ENCODE results near the gene POLRMT. TPM values are rescaled to one million over a fixed set of nuclear protein-coding genes. Genes with fewer than 3 reads are reported as not detected.

Gene POLRMT
- total and polyA plus RNA-seq, 4 donors = 16.0 to 41.4 (median 35.1) TPM

- H3K4me3 ChIP-seq (ENCODE audit: low read depth in 1 of 3, low read length in 3 of 3) = no peak overlapping the region
- peaks cover 9 to 22% (median 12%) of the 10 kb centered on the region in 4 donors for H3K36me3 ChIP-seq (ENCODE audit: control insufficient read depth in 4 of 4, insufficient read depth in 3 of 4, low read depth in 1 of 4, low read length in 3 of 4)
- no peak for DNase-seq (ENCODE audit: low spot score)
- TF ChIP-seq, protein P1, sequence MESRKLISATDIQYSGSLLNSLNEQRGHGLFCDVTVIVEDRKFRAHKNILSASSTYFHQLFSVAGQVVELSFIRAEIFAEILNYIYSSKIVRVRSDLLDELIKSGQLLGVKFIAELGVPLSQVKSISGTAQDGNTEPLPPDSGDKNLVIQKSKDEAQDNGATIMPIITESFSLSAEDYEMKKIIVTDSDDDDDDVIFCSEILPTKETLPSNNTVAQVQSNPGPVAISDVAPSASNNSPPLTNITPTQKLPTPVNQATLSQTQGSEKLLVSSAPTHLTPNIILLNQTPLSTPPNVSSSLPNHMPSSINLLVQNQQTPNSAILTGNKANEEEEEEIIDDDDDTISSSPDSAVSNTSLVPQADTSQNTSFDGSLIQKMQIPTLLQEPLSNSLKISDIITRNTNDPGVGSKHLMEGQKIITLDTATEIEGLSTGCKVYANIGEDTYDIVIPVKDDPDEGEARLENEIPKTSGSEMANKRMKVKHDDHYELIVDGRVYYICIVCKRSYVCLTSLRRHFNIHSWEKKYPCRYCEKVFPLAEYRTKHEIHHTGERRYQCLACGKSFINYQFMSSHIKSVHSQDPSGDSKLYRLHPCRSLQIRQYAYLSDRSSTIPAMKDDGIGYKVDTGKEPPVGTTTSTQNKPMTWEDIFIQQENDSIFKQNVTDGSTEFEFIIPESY (IDR thresholded peaks at IDR 0.05) = no peak
- TF ChIP-seq, protein P2, sequence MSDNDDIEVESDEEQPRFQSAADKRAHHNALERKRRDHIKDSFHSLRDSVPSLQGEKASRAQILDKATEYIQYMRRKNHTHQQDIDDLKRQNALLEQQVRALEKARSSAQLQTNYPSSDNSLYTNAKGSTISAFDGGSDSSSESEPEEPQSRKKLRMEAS (IDR thresholded peaks at IDR 0.05) = no peak
- TF ChIP-seq EGR1 (IDR thresholded peaks at IDR 0.05; ENCODE audit: low read depth in 2 of 2) (no peak), JUND (IDR thresholded peaks at IDR 0.05) (no peak), CTCF (IDR thresholded peaks at IDR 0.05; ENCODE audit: low read depth, low read length, missing input control) (no peak)
- no peak overlapping the region for H3K9ac ChIP-seq (ENCODE audit: low read depth in 1 of 2, low read length in 2 of 2)
- 89% methylated on average over 27 of the region's 27 CpGs for WGBS
- H3K27ac ChIP-seq (ENCODE audit: low read depth in 1 of 2, low read length in 2 of 2) = no peak overlapping the region
- H3K4me1 ChIP-seq (ENCODE audit: control insufficient read depth in 4 of 4, insufficient read depth in 4 of 4, low read length in 3 of 4) = peaks cover 0 to 3% (median 0%) of the 10 kb centered on the region in 4 donors
- H3K27me3 ChIP-seq (ENCODE audit: control insufficient read depth in 4 of 4, insufficient read depth in 4 of 4, low read length in 3 of 4) = no peaks in the 10 kb centered on the region
- H3K9me3 ChIP-seq (ENCODE audit: control insufficient read depth in 4 of 4, low read length in 3 of 4) = no peaks in the 10 kb centered on the region
These were observed 50.0 kb downstream of the POLRMT start for GRCh38 chr19:583198-583967.

DNA sequence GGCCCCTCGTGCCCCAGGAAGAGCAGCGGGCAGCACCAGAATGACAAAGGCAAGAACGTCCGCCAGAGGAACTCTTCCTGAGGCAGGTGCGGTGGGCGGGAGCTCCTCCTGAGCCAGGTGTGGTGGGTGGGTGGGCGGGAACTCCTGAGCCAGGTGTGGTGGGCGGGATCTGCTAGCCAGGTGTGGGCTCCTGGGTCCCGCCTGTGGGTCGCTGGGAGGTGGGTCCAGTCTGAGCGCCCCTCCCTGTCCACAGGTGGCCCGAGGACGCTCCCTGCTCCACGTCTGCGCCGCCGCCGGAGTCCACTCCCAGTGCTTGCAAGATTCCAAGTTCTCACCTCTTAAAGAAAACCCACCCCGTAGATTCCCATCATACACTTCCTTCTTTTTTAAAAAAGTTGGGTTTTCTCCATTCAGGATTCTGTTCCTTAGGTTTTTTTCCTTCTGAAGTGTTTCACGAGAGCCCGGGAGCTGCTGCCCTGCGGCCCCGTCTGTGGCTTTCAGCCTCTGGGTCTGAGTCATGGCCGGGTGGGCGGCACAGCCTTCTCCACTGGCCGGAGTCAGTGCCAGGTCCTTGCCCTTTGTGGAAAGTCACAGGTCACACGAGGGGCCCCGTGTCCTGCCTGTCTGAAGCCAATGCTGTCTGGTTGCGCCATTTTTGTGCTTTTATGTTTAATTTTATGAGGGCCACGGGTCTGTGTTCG lies 50.7 kb downstream of the POLRMT start:
- H3K36me3 ChIP-seq (ENCODE audit: control insufficient read depth in 4 of 4, insufficient read depth in 3 of 4, low read depth in 1 of 4, low read length in 3 of 4) = peaks cover 9 to 24% (median 13%) of the 10 kb centered on the region in 4 donors
- H3K27ac ChIP-seq (ENCODE audit: low read depth in 1 of 2, low read length in 2 of 2) = no peak overlapping the region
- H3K9me3 ChIP-seq (ENCODE audit: control insufficient read depth in 4 of 4, low read length in 3 of 4) = no peaks in the 10 kb centered on the region
- no peak overlapping the region for H3K9ac ChIP-seq (ENCODE audit: low read depth in 1 of 2, low read length in 2 of 2)
- H3K27me3 ChIP-seq (ENCODE audit: control insufficient read depth in 4 of 4, insufficient read depth in 4 of 4, low read length in 3 of 4) = no peaks in the 10 kb centered on the region
- 83% methylated on average over 31 of the region's 31 CpGs for WGBS
- H3K4me3 ChIP-seq (ENCODE audit: low read depth in 1 of 3, low read length in 3 of 3) = no peak overlapping the region
- no peaks in the 10 kb centered on the region for H3K4me1 ChIP-seq (ENCODE audit: control insufficient read depth in 4 of 4, insufficient read depth in 4 of 4, low read length in 3 of 4)
- DNase-seq (ENCODE audit: low spot score) = no peak
- no peak for TF ChIP-seq SP1 (IDR thresholded peaks at IDR 0.05)
- TF ChIP-seq GABPA (IDR thresholded peaks at IDR 0.05 in 1 of 2, conservative IDR thresholded peaks at IDR 0.05 in 1 of 2) = no peak
- TF ChIP-seq RAD21 (IDR thresholded peaks at IDR 0.05) = no peak
- TF ChIP-seq YY1 (IDR thresholded peaks at IDR 0.05) = no peak
- TF ChIP-seq, protein P3, sequence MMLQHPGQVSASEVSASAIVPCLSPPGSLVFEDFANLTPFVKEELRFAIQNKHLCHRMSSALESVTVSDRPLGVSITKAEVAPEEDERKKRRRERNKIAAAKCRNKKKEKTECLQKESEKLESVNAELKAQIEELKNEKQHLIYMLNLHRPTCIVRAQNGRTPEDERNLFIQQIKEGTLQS (IDR thresholded peaks at IDR 0.05) = no peak
- TF ChIP-seq JUND (IDR thresholded peaks at IDR 0.05) = no peak
- no peak for TF ChIP-seq RXRA (IDR thresholded peaks at IDR 0.05)
- TF ChIP-seq TAF1 (conservative IDR thresholded peaks at IDR 0.05) = no peak
- no peak for TF ChIP-seq HNF4G (IDR thresholded peaks at IDR 0.05)
- TF ChIP-seq, protein P1 (IDR thresholded peaks at IDR 0.05) = no peak
- no peak for TF ChIP-seq FOXA2 (IDR thresholded peaks at IDR 0.05)
- TF ChIP-seq FOXA1 (IDR thresholded peaks at IDR 0.05) = no peak
- TF ChIP-seq, protein P4, sequence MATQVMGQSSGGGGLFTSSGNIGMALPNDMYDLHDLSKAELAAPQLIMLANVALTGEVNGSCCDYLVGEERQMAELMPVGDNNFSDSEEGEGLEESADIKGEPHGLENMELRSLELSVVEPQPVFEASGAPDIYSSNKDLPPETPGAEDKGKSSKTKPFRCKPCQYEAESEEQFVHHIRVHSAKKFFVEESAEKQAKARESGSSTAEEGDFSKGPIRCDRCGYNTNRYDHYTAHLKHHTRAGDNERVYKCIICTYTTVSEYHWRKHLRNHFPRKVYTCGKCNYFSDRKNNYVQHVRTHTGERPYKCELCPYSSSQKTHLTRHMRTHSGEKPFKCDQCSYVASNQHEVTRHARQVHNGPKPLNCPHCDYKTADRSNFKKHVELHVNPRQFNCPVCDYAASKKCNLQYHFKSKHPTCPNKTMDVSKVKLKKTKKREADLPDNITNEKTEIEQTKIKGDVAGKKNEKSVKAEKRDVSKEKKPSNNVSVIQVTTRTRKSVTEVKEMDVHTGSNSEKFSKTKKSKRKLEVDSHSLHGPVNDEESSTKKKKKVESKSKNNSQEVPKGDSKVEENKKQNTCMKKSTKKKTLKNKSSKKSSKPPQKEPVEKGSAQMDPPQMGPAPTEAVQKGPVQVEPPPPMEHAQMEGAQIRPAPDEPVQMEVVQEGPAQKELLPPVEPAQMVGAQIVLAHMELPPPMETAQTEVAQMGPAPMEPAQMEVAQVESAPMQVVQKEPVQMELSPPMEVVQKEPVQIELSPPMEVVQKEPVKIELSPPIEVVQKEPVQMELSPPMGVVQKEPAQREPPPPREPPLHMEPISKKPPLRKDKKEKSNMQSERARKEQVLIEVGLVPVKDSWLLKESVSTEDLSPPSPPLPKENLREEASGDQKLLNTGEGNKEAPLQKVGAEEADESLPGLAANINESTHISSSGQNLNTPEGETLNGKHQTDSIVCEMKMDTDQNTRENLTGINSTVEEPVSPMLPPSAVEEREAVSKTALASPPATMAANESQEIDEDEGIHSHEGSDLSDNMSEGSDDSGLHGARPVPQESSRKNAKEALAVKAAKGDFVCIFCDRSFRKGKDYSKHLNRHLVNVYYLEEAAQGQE (IDR thresholded peaks at IDR 0.05) = no peak
- TF ChIP-seq, protein P2 (IDR thresholded peaks at IDR 0.05) = no peak
- no peak for TF ChIP-seq EGR1 (IDR thresholded peaks at IDR 0.05; ENCODE audit: low read depth in 2 of 2)
- TF ChIP-seq NR2F2 (IDR thresholded peaks at IDR 0.05) = no peak
- TF ChIP-seq CTCF (IDR thresholded peaks at IDR 0.05; ENCODE audit: low read depth, low read length, missing input control) = no peak

Data from liver (tissue), 9 donors.